ENCODE results near the gene PEAK1.

DNA sequence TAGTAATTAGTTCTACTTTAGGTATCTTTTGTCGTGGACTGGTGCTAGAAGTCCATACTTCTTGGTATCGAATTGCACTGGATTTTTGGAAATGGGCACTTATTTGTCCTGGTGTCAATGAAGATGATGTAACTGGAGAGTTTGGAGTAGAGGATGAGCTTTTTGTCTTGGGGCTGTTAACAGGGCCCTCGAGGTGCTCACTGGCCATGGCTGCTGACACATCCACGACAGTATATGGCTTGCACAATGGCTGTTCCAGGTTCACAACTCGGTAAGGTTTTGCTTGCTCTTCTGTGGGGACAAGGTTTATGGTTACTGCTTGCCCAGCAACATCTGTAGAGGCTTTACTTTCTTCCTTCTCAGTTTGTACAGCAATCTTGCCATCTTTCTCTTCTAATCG is 239.6 kb downstream of the PEAK1 start:
- no peak for TF ChIP-seq POLR2A (IDR thresholded peaks at IDR 0.05)
- TF ChIP-seq, protein P1, sequence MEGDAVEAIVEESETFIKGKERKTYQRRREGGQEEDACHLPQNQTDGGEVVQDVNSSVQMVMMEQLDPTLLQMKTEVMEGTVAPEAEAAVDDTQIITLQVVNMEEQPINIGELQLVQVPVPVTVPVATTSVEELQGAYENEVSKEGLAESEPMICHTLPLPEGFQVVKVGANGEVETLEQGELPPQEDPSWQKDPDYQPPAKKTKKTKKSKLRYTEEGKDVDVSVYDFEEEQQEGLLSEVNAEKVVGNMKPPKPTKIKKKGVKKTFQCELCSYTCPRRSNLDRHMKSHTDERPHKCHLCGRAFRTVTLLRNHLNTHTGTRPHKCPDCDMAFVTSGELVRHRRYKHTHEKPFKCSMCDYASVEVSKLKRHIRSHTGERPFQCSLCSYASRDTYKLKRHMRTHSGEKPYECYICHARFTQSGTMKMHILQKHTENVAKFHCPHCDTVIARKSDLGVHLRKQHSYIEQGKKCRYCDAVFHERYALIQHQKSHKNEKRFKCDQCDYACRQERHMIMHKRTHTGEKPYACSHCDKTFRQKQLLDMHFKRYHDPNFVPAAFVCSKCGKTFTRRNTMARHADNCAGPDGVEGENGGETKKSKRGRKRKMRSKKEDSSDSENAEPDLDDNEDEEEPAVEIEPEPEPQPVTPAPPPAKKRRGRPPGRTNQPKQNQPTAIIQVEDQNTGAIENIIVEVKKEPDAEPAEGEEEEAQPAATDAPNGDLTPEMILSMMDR (IDR thresholded peaks at IDR 0.05), result no peak
